ENCODE data around the gene ENDOV.
"Not testable (repeated sequence)": the region's sequence is repeated elsewhere in the genome, so short reads cannot be mapped to it uniquely, and the experiment has no call there.

Gene ENDOV

GRCh38 chr17:80397034-80397387, 18.0 kb upstream of the ENDOV start:
- Histone ChIP-seq H2AFZ (ENCODE audit: low read depth, low read length) (no peak overlapping the region), H3K4me3 (ENCODE audit: low read depth in 1 of 2, low read length in 2 of 2) (no peak overlapping the region), H3K36me3 (ENCODE audit: insufficient read depth, low read length) (peaks cover 32% of the 10 kb centered on the region), H3K27me3 (ENCODE audit: insufficient read depth, low read length, poor library complexity) (no peaks in the 10 kb centered on the region), H3K4me1 (ENCODE audit: insufficient read depth, low read length) (0 out of 2 replicates have a peak, but pooled peaks cover 2% of the 10 kb centered on the region), H3K9ac (ENCODE audit: low read depth, low read length) (no peak overlapping the region), H4K20me1 (ENCODE audit: insufficient read depth, low read length) (no peaks in the 10 kb centered on the region), H3K9me3 (ENCODE audit: insufficient read depth, low read length, severe bottlenecking) (no peaks in the 10 kb centered on the region), H3K4me2 (ENCODE audit: insufficient read depth, low read length) (no peak overlapping the region), H3K79me2 (ENCODE audit: insufficient read depth, low read length) (no peaks in the 10 kb centered on the region), H3K27ac (ENCODE audit: low read length) (no peak overlapping the region)
- DNase-seq (no peak), ATAC-seq (ENCODE audit: insufficient read depth, low read depth) (no peak)
- no peak for TF ChIP-seq CTCF (IDR thresholded peaks at IDR 0.05; ENCODE audit: borderline replicate concordance, extremely low read depth, low read length, poor library complexity, severe bottlenecking)

GRCh38 chr17:80397686-80398085, 17.3 kb upstream of the ENDOV start:
- Histone ChIP-seq H3K4me2 (ENCODE audit: insufficient read depth, low read length) (no peak overlapping the region), H3K36me3 (ENCODE audit: insufficient read depth, low read length) (peaks cover 26% of the 10 kb centered on the region), H3K27me3 (ENCODE audit: insufficient read depth, low read length, poor library complexity) (no peaks in the 10 kb centered on the region), H3K9me3 (ENCODE audit: insufficient read depth, low read length, severe bottlenecking) (no peaks in the 10 kb centered on the region), H3K4me1 (ENCODE audit: insufficient read depth, low read length) (0 out of 2 replicates have a peak, but pooled peaks cover 2% of the 10 kb centered on the region), H3K9ac (ENCODE audit: low read depth, low read length) (no peak overlapping the region), H3K79me2 (ENCODE audit: insufficient read depth, low read length) (no peaks in the 10 kb centered on the region), H3K27ac (ENCODE audit: low read length) (no peak overlapping the region), H3K4me3 (ENCODE audit: low read depth in 1 of 2, low read length in 2 of 2) (no peak overlapping the region), H2AFZ (ENCODE audit: low read depth, low read length) (no peak overlapping the region), H4K20me1 (ENCODE audit: insufficient read depth, low read length) (no peaks in the 10 kb centered on the region)
- no peak for TF ChIP-seq CTCF (IDR thresholded peaks at IDR 0.05; ENCODE audit: borderline replicate concordance, extremely low read depth, low read length, poor library complexity, severe bottlenecking)
- no peak for TF ChIP-seq EZH2 (IDR thresholded peaks at IDR 0.05; ENCODE audit: borderline replicate concordance, low read depth, low read length, severe bottlenecking)
- DNase-seq = no peak
- no peak for ATAC-seq (ENCODE audit: insufficient read depth, low read depth)

- not testable (repeated sequence) for H2AFZ ChIP-seq (ENCODE audit: low read depth, low read length); H3K9ac ChIP-seq (ENCODE audit: low read depth, low read length); H3K9me3 ChIP-seq (ENCODE audit: insufficient read depth, low read length, severe bottlenecking); H3K27me3 ChIP-seq (ENCODE audit: insufficient read depth, low read length, poor library complexity); H3K79me2 ChIP-seq (ENCODE audit: insufficient read depth, low read length); DNase-seq; ATAC-seq (ENCODE audit: insufficient read depth, low read depth); H4K20me1 ChIP-seq (ENCODE audit: insufficient read depth, low read length); H3K4me1 ChIP-seq (ENCODE audit: insufficient read depth, low read length); H3K36me3 ChIP-seq (ENCODE audit: insufficient read depth, low read length); H3K4me2 ChIP-seq (ENCODE audit: insufficient read depth, low read length); H3K27ac ChIP-seq (ENCODE audit: low read length); H3K4me3 ChIP-seq (ENCODE audit: low read depth in 1 of 2, low read length in 2 of 2)
Observed at GRCh38 chr17:80401086-80401485, 13.9 kb upstream of the ENDOV start.

- not testable (repeated sequence) for H3K9me3 ChIP-seq (ENCODE audit: insufficient read depth, low read length, severe bottlenecking); H3K4me1 ChIP-seq (ENCODE audit: insufficient read depth, low read length); H3K27ac ChIP-seq (ENCODE audit: low read length); H3K9ac ChIP-seq (ENCODE audit: low read depth, low read length); DNase-seq; H3K4me3 ChIP-seq (ENCODE audit: low read depth in 1 of 2, low read length in 2 of 2); H4K20me1 ChIP-seq (ENCODE audit: insufficient read depth, low read length); H3K27me3 ChIP-seq (ENCODE audit: insufficient read depth, low read length, poor library complexity); H3K4me2 ChIP-seq (ENCODE audit: insufficient read depth, low read length); H3K36me3 ChIP-seq (ENCODE audit: insufficient read depth, low read length); H3K79me2 ChIP-seq (ENCODE audit: insufficient read depth, low read length); H2AFZ ChIP-seq (ENCODE audit: low read depth, low read length); ATAC-seq (ENCODE audit: insufficient read depth, low read depth)
Observed at GRCh38 chr17:80402102-80402501, 12.9 kb upstream of the ENDOV start.

- H2AFZ ChIP-seq (ENCODE audit: low read depth, low read length) = no peak overlapping the region
- no peak for TF ChIP-seq EZH2 (IDR thresholded peaks at IDR 0.05; ENCODE audit: borderline replicate concordance, low read depth, low read length, severe bottlenecking)
- no peak for TF ChIP-seq CTCF (IDR thresholded peaks at IDR 0.05; ENCODE audit: borderline replicate concordance, extremely low read depth, low read length, poor library complexity, severe bottlenecking)
- 0 out of 2 replicates have a peak, but pooled peaks cover 2% of the 10 kb centered on the region for H3K4me1 ChIP-seq (ENCODE audit: insufficient read depth, low read length)
- no peaks in the 10 kb centered on the region for H3K79me2 ChIP-seq (ENCODE audit: insufficient read depth, low read length)
- H3K9me3 ChIP-seq (ENCODE audit: insufficient read depth, low read length, severe bottlenecking) = no peaks in the 10 kb centered on the region
- H3K36me3 ChIP-seq (ENCODE audit: insufficient read depth, low read length) = no peaks in the 10 kb centered on the region
- peaks cover 5% of the 10 kb centered on the region for H3K27me3 ChIP-seq (ENCODE audit: insufficient read depth, low read length, poor library complexity)
- no peak overlapping the region for H3K27ac ChIP-seq (ENCODE audit: low read length)
- ATAC-seq (ENCODE audit: insufficient read depth, low read depth) = no peak
- no peak for DNase-seq
- no peak overlapping the region for H3K9ac ChIP-seq (ENCODE audit: low read depth, low read length)
- H3K4me3 ChIP-seq (ENCODE audit: low read depth in 1 of 2, low read length in 2 of 2) = no peak overlapping the region
- no peak overlapping the region for H3K4me2 ChIP-seq (ENCODE audit: insufficient read depth, low read length)
- no peaks in the 10 kb centered on the region for H4K20me1 ChIP-seq (ENCODE audit: insufficient read depth, low read length)
Observed at GRCh38 chr17:80402959-80403358, 12.0 kb upstream of the ENDOV start.

Measured in DND-41 (cell line).